NCI-H446 (cell line): ENCODE data around the gene MPHOSPH6.
"Not testable (repeated sequence)": the region's sequence is repeated elsewhere in the genome, so short reads cannot be mapped to it uniquely, and the experiment has no call there.

Source experiments
- DNase-seq, 2 experiments: peaks; one replicate each; lab custom pipeline; 2025; lab: John Stamatoyannopoulos, UW

The MPHOSPH6 gene

GRCh38 chr16:82118749-82119148 is 51.3 kb downstream of the MPHOSPH6 start:
- DNase-seq = no peak

- DNase-seq = no peak
These were observed 53.5 kb downstream of the MPHOSPH6 start for GRCh38 chr16:82116535-82116934.

GRCh38 chr16:82113741-82114140 is 56.3 kb downstream of the MPHOSPH6 start:
- DNase-seq = no peak

GRCh38 chr16:82111944-82112343 is 58.1 kb downstream of the MPHOSPH6 start:
- DNase-seq = no peak

- not testable (repeated sequence) for DNase-seq
These were observed 60.8 kb downstream of the MPHOSPH6 start for GRCh38 chr16:82109266-82109665.

DNA sequence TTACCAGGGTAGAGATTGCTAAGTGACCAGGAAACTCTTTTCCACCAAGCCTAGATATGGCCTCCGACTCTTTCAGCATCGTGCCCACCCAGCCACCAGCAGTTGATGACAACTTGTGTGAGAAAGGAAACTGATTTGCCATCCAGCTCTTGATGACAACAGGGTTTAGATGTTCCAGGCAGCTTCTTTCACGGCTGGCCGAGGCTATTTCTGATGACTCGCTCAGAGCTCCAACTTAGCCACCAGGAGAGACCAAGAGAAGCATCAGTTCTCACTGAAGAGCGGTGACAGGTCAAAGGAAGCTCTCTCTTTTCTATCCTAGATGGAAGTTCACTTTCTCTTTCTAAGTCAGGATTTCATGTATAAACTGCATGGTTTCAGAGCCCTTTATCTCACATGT is 61.2 kb downstream of the MPHOSPH6 start:
- DNase-seq = no peak

GRCh38 chr16:82108100-82108499 is 61.9 kb downstream of the MPHOSPH6 start:
- DNase-seq = no peak

GRCh38 chr16:82105107-82105506 is 64.9 kb downstream of the MPHOSPH6 start:
- DNase-seq = no peak
